ENCODE data around the gene ESRP2.

The ESRP2 gene

DNA sequence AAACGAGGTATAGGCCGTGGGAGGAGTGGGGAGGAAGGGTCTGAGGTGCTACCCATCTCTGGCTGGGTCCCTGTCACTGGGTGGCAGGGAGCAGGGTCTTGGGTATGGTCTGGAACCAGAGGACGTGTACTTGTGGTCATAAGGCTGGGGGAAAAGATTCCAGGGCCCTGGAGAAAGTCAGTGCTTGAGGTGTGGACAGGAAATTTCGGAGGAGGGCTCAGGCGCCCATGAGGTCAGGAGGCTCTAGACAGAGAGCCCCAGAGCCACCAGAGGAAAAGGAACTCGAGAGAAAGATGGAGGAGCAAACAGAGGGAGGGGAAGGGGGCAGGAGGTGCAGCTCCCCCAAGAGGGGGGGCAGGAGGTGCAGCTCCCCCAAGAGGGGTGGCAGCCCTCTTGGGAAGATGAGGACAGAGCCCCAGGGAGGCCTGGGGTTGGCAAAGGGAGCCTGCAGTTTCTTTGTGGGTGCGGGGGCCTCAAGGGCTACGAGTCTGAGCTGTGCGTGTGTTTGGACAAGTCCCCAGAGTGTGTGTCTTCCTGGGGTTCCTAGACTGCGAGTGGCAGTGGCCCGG, 27.7 kb upstream of the ESRP2 start:
- DNase-seq (ENCODE audit: low read depth), result no peak

DNA sequence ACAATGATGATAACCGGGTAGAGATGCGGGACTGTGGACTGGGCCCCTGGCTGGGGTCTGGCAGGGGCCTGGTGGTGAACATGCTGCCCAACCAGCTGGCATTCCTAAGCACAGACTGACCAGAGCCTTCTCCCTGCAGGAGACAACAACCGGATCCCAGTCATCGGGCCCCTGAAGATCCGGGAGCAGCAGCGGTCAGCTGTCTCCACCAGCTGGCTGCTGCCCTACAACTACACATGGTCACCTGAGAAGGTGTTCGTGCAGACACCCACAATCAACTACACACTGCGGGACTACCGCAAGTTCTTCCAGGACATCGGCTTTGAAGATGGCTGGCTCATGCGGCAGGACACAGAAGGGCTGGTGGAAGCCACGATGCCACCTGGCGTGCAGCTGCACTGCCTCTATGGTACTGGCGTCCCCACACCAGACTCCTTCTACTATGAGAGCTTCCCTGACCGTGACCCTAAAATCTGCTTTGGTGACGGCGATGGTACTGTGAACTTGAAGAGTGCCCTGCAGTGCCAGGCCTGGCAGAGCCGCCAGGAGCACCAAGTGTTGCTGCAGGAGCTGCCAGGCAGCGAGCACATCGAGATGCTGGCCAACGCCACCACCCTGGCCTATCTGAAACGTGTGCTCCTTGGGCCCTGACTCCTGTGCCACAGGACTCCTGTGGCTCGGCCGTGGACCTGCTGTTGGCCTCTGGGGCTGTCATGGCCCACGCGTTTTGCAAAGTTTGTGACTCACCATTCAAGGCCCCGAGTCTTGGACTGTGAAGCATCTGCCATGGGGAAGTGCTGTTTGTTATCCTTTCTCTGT, 23.3 kb upstream of the ESRP2 start:
- DNase-seq (ENCODE audit: low read depth), result no peak

DNA sequence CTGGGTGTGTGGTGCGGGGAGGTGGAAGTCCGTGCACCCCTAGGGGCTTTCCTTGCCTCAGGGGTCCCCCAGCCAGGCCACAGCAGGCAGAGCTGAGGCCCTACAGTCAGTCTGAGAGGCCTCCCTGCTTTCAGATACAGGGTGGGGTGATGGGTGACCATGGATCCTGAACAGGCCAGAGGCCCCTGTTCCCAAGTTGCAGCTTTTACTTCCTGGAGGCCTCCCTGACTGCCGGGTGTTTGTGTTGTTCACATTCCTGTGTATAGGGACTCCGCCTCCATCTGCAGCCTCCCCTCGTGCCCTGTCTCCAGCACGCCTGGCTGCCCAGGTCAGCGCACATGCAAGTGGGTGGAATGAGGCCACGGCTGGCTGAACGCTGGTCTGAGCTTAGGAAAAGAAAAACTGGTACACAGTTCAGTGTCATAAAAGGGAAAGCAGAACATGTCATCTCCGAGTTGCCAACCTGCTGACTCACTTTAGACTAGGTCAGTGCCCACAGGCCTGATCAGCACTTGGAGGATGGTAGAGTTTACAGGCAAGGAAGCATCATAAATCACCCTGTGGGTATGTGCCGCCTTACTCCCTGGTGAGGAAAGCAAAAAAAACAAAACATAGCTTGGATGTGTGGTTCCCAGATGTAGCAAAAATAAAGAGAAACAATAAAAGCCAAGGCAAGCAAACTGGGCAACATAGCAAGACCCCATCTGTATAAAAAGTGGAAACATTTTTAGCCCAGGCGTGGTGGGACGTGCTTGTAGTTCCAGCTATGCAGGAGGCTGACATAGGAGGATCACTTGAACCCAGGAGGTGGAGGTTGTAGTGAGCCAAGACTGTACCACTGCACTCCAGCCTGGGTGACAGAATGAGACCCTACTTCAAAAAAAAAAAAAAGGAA, 22.2 kb upstream of the ESRP2 start:
- DNase-seq (ENCODE audit: low read depth), result peak; percentile 81

DNA sequence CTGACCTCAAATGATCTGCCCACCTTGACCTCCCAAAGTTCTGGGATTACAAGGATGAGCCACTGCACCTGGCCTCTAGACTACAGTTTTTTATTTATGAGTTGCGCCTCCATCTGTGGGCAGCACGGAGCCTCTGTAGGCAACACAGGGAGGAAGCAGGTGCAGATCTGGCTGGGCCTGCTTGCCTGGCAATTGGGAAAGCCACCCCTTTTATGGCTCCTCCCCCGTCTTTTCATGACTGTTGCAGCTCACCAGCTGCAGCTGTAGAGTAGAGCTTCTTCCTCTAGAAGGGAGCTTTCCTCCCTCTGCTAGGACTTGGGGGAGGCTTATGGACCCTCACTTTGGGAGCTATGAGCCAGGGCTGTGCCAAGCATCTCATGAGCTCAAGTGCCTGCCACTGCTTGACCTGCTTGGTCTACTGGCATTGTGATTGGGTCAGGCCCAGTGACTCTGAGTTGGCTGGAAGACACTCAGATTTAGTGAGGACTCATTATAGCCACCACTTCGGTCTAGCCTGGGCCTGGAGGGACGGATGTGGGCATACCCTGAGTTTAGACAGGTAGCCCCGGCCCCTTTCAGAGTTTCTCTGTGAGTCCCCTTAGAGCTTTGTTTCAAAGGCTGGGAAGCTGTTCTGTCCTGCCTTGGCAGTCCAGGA, 21.5 kb upstream of the ESRP2 start:
- no peak for DNase-seq (ENCODE audit: low read depth)

DNA sequence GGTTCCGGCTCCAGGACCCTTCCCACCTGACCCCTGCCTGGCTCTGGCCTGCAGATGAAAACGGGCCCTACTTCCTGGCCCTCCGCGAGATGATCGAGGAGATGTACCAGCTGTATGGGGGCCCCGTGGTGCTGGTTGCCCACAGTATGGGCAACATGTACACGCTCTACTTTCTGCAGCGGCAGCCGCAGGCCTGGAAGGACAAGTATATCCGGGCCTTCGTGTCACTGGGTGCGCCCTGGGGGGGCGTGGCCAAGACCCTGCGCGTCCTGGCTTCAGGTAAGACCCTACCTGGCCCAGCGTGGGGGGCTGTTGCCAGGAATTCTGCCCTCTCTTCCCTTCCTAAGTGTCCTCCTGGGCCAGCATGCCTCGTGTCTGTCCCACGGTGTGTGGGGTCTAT, 19.8 kb upstream of the ESRP2 start:
- no peak for DNase-seq (ENCODE audit: low read depth)

DNA sequence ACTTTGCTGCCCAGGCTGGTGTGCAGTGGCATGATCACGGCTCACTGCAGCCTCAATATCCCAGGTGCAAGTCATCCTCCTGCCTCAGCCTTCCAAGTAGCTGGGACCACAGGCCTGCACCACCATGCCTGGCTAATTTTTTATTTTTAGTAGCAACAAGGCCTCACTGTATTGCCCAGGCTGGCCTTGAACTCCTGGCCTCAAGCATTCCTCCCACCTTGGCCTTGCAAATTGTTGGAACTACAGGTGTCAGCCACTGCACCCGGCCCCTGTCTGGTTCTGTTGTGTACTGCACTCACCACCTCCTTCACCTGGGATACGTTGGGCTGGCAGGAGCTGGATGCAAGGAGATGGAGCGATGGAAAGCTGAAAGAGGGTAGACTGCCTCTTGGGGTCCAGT, 17.8 kb upstream of the ESRP2 start:
- DNase-seq (ENCODE audit: low read depth), result no peak

DNA sequence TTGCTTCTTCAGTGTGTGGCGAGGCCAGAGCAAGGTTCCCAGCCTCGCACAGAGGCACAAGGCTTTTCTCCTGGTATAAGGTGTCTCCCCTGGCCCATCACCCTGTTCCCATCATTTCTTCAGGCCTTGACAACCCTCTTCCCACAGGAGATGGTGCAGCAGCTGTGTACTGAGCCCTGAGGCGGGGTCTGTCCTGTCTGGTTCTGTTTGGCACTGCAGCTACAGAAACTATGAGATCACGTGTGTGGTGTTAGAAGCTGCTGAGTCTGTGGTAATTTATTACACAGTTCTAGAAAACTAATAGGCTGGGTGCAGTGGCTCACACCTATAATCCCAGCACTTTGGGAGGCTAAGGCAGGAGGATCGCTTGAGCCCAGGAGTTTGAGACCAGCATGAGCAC, 16.5 kb upstream of the ESRP2 start:
- DNase-seq (ENCODE audit: low read depth), result no peak

DNA sequence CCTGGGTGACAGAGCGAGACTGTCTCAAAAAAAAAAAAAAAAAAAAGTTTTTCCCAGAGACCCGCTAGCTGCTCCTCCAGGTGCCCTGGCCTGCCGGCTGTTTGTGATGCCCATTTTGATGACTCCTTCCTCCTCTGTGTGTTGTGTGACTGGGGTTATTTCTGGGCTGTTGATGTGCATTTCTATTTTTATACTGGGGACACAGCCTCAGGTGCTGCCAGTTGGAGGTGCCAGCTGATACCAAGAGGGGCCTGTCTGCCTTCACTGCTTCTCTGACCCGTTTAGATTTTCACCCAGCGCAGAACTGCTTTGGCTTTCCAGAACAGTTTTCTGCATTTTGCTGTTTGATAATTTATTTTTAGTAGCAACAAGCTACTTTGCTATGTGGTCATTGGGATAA, 15.9 kb upstream of the ESRP2 start:
- DNase-seq (ENCODE audit: low read depth), result no peak

DNA sequence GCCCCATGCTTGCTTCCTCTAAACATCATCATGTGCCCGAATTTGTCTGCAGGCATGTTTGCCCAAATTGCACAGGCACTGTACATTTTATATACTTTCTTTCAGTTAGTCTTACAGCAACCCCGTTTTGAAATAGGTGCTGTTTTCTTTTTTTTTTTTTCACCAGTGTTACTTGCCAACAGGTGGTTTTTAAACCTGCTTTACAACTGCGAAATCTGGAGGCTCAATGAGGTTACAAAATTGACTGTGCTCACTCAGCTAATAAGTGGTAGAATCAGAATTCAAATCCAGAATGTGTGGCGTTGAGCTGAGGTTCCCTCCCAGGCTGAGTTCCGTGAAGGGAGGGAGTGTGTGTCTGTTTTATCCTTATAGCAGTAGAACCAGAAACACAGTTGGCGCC, 15.0 kb upstream of the ESRP2 start:
- DNase-seq (ENCODE audit: low read depth), result no peak

DNA sequence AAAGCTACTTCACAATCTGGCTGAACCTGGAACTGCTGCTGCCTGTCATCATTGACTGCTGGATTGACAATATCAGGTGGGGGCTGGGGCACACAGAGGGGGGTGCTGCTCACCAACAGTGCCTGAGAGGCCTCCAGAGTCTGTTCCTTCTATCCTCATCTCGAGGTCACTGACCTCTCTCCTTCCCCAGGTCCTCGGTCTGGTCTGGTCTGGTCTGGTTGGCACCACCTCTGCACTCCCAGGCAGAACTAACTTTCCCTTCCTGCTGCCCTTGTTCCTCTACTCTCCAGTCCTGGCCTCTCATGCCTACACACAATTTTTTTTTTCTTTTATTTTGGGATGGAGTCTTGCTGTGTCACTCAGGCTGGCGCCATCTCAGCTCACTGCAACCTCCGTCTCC, 13.4 kb upstream of the ESRP2 start:
- no peak for DNase-seq (ENCODE audit: low read depth)

DNA sequence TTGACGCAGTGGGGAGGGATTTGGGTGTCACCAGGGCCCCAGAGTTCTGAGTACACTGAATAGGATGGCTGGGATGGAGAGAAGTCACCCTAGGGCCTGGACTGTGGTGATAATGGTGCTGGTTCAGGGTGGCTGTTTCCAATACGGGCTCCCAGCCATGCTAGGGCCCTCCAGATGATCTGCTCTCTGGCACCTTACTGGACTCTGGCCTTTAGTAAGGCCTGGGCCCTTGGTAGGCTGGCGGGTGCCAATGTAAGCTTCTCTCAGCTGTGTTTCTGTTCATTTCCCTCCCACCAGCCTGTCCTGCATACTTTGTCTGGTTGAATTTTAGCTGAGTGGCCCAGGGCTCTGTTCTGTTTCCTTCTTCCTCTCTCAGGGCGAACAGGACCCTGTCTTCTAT, 12.0 kb upstream of the ESRP2 start:
- DNase-seq (ENCODE audit: low read depth), result no peak

DNA sequence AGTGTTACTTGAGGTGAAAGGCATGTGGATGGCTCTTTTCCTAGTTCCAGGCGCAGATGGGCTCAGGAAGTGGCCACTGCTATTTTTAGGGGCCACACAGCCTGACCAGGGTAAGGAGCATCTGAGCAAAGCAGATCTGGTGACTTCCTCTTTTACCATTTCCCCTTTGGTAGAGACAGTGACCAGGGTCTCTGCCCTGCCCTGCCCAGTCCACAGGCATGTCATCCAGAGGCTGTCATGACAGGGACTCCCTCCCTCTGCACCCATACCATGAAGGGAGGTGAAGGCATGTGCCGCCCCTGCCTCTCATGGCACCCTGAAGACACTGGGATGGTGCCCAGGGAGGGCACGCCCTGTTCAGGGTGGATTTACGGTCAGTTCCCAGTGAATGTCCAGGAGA, 11.5 kb upstream of the ESRP2 start:
- DNase-seq (ENCODE audit: low read depth), result no peak

DNA sequence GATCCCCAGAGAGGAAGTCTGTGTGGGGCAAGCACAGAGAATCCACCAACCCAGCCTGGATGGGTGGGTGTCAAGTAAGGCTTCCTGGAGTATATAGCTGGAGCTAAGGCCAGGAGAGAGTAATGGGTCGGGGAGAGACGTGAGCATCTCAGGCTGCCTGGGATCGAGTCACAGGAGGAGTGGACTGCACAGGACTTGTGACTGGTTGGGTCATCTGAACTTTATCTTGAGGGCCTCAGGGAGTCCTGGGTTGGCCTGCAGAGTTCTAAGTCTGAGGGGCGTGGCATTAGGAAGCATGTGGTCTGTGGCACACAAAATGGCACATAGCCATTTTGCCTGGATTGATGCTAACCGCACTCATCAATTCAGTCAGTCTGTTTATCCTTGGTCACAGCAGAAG, 10.7 kb upstream of the ESRP2 start:
- peak; percentile 49 for DNase-seq (ENCODE audit: low read depth)

DNA sequence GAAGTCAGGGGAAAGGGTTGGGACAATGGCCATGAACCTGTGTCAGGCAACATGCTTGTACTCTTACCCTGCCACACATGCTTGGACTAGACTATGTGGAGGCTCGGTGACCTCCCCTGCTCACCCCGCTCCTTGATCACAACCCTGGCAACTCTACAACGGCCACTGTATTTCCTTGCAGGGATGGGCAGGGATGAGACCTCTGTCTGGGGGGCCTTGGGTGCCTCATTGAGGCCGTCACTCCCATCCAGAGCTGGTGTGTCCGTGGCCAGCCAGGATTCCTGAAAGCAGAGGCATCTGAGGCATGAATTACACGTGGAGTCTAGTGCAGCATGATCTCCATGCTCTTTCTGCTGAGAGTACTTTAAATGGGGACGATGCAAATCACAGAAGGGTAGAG, 10.2 kb upstream of the ESRP2 start:
- DNase-seq (ENCODE audit: low read depth), result no peak

DNA sequence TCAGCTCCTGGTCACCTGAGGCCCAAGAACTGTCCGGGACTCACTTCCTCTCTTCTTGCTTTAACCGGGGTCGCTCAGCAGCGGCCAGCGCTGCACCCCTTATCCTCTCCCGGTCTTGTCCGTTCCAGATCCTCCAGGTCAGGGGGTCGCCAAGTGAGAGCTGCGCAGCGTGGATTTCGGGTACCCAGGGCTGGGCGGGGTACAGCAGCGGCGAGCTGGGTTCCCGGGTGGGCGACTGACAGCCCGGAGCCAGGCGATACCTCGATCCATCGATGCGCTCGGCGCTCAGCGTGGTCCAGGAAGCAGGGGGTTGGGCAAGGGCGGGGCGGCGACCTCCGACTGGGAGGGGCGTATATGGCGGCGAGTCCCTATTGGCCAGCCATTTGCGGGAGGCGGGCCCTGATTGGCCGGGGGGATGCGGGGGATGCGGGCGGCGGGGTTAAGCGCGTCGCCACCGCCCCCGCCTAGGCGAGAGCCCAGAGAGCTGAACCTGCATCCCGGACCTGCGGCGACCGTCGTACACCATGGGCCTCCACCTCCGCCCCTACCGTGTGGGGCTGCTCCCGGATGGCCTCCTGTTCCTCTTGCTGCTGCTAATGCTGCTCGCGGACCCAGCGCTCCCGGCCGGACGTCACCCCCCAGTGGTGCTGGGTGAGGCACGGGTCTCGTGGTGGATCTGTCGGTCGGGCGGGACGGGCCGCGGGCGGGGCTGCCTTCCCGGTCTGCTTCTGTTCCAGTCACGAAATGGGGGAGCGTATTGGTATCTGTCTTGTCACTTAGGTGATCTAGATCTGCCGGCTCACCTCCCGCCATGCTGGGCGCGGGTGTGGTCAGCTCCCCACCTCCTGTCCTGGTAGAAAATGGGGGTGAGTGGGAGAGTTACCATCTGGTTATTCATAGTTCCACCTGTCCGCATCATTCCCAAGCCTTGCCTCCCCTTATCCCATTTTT, 9.3 kb upstream of the ESRP2 start, which contains the start of gene PLA2G15:
PLA2G15 (plus strand) TSS at position 471 of the 951 bp plus-strand sequence; CDS start at position 525, 54 bp downstream.
- peak; percentile 98 for DNase-seq (ENCODE audit: low read depth)

DNA sequence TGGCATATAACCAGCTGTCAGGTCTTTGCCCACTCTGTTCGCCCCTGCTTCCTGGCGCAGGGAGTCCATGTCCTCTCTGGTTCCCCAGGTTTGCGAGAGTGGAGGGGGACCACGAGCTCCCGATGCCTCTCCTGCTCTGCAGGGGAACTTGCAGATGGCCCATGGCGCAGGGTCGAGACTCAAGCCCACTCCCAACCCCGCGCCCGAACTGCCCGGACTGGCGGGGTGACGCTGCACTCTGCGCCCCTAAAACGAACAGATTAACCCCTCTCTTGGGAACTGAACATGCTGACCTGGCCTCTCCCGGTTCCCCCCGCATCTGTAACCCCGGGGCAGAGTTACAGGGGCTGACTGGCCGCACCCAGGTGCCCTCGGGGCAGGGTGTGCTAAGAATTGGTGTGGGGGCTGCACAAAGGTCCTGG, 8.6 kb upstream of the ESRP2 start:
- no peak for DNase-seq (ENCODE audit: low read depth)

DNA sequence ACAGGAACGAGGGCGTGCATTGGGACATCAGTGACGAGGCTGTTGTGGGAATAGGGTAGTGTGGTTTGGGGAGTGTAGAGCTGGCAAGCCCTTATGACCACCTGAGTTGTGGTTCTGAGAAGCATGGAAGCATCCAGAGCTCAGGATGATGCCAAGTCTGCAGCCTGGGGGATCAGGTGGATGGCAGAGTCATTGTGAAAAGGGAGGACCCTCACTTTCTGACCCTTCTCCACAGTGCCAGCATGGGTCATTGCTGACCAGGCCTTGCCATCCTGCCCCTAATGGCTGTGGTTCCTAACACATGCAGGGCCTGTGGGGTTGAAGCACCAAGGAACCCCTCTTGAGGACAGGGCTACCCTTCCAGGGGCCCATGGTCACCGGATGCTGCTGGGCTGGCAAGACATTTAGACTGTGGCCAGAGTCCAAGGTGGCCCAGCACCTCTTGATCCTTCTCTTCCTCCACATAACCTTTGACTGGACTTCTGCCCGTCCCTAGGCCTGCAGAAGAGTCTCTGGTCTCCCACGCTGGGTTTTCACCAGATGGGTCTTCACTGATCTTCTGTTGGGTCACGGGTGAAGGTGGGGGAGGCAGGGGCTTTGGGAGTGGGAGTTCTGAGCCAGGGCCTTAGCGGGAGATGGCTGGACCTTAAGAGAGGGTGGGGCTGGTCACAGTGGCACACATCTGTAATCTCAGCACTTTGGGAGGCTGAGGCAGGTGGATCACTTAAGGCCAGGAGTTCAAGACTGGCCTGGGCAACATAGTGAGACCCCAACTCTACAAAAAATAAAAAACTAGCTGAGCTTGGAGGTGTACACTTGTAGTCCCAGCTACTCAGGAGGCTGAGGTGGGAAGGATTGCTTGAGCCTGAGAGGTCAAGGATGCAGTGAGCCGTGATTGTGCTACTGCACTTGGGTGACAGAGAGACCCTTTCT, 7.3 kb upstream of the ESRP2 start:
- no peak for DNase-seq (ENCODE audit: low read depth)

DNA sequence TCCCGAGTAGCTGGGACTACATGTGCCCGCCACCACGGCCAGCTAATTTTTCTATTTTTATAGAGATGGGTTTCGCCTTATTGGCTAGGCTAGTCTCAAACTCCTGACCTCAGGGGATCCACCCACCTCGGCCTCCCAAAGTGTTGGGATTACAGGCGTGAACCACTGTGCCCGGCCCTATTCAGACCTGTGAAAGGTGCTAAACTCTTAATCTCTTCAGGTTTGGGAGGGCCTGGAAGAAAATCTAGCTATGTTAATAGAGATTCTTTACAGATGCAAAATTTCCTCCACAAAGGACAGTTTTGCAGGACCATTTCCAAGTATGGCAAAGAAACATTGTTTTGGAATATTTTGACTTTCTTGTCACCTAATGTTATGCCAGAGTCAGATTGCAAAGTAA, 6.2 kb upstream of the ESRP2 start:
- no peak for DNase-seq (ENCODE audit: low read depth)

DNA sequence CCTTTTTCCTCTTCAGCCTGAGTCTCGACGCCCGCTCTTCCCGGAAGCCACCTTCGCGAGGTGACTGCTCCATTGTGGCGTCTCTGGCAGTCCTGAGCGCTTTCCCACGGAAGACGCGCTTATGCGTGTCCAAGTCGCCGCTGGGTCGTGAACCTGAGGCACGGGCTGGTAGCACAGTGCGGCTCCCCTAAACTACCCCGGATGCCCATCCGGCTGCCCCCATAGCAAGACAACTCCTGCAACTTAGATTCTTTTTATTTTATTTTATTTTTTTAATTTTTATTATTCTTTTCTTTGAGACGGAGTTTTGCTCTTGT, 2.1 kb upstream of the ESRP2 start:
- DNase-seq (ENCODE audit: low read depth), result no peak

Measured in fibroblast of gingiva (primary cell).